ENCODE results near the gene ADAM19.

The ADAM19 gene

DNA sequence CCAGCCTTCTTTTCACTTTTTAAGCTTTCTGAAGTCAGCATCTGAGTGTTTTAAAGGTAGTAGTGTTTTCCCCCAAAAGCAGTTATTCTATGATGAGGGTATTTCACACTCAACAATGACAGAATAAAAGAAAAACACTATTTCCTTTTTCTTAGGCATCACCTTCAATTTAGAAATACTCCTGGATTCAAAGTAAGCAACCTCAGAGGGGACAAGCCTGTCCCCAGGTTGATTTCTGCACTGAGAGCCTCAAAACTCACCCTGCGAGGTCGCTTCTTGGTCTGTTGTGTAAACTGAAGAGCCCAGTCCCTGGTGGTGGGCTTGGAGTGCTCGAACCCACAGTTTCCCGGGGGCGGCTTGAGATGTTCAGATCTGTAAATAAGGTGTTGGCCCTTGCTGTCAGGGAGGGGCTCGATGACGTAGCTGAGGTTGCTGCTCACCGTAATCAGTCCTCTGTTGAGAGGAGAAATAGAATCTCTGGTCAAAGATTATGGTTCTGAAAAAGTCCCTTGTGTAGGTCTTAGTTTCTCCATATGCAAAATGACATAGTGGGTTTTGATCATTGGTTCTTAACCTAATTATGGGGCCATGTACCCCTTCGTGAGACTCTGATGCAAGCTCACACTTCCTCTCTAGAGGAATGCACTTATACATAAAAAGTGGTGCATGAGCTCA is 55.9 kb downstream of the ADAM19 start:
- Histone ChIP-seq H3K4me1 (ENCODE audit: control insufficient read depth in 2 of 2, insufficient read depth in 2 of 2, low read length in 2 of 2) (peaks cover 0 to 13% of the 10 kb centered on the region in 2 donors), H3K9ac (ENCODE audit: low read depth in 1 of 2, low read length in 2 of 2) (no peak overlapping the region), H3K27me3 (ENCODE audit: control insufficient read depth in 2 of 2, insufficient read depth in 2 of 2, low read length in 2 of 2) (no peaks in the 10 kb centered on the region), H3K36me3 (ENCODE audit: control insufficient read depth in 2 of 2, insufficient read depth in 2 of 2, low read length in 2 of 2) (no peaks in the 10 kb centered on the region), H3K9me3 (ENCODE audit: control insufficient read depth in 2 of 2, low read length in 2 of 2) (no peaks in the 10 kb centered on the region), H3K4me3 (ENCODE audit: low read length in 2 of 2) (no peak overlapping the region), H3K27ac (ENCODE audit: low read depth in 2 of 2, low read length in 2 of 2) (no peak overlapping the region)

- Histone ChIP-seq H3K9ac (ENCODE audit: low read depth in 1 of 2, low read length in 2 of 2) (no peak overlapping the region), H3K27ac (ENCODE audit: low read depth in 2 of 2, low read length in 2 of 2) (no peak overlapping the region), H3K4me1 (ENCODE audit: control insufficient read depth in 2 of 2, insufficient read depth in 2 of 2, low read length in 2 of 2) (peaks cover 0 to 13% of the 10 kb centered on the region in 2 donors), H3K27me3 (ENCODE audit: control insufficient read depth in 2 of 2, insufficient read depth in 2 of 2, low read length in 2 of 2) (no peaks in the 10 kb centered on the region), H3K36me3 (ENCODE audit: control insufficient read depth in 2 of 2, insufficient read depth in 2 of 2, low read length in 2 of 2) (no peaks in the 10 kb centered on the region), H3K4me3 (ENCODE audit: low read length in 2 of 2) (no peak overlapping the region), H3K9me3 (ENCODE audit: control insufficient read depth in 2 of 2, low read length in 2 of 2) (no peaks in the 10 kb centered on the region)
Observed at GRCh38 chr5:157518963-157519362, 56.6 kb downstream of the ADAM19 start.

- H3K9ac ChIP-seq (ENCODE audit: low read depth in 1 of 2, low read length in 2 of 2) = peak overlapping the region in 1 of 2 donors; percentile 34
- H3K27ac ChIP-seq (ENCODE audit: low read depth in 2 of 2, low read length in 2 of 2) = peak overlapping the region; percentile 65
- H3K4me3 ChIP-seq (ENCODE audit: low read length in 2 of 2) = no peak overlapping the region
Observed at GRCh38 chr5:157516626-157517325, 58.8 kb downstream of the ADAM19 start.

GRCh38 chr5:157516006-157516405 is 59.6 kb downstream of the ADAM19 start:
- Histone ChIP-seq H3K27ac (ENCODE audit: low read depth in 2 of 2, low read length in 2 of 2) (peak overlapping the region; percentile 65), H3K9me3 (ENCODE audit: control insufficient read depth in 2 of 2, low read length in 2 of 2) (no peaks in the 10 kb centered on the region), H3K9ac (ENCODE audit: low read depth in 1 of 2, low read length in 2 of 2) (no peak overlapping the region), H3K4me1 (ENCODE audit: control insufficient read depth in 2 of 2, insufficient read depth in 2 of 2, low read length in 2 of 2) (peaks cover 2 to 4% of the 10 kb centered on the region in 2 donors), H3K4me3 (ENCODE audit: low read length in 2 of 2) (no peak overlapping the region), H3K27me3 (ENCODE audit: control insufficient read depth in 2 of 2, insufficient read depth in 2 of 2, low read length in 2 of 2) (no peaks in the 10 kb centered on the region), H3K36me3 (ENCODE audit: control insufficient read depth in 2 of 2, insufficient read depth in 2 of 2, low read length in 2 of 2) (peaks cover 0 to 8% of the 10 kb centered on the region in 2 donors)

More at GRCh38 chr5:157516626-157517325, 58.8 kb downstream of the ADAM19 start:
- Histone ChIP-seq H3K27me3 (ENCODE audit: control insufficient read depth in 2 of 2, insufficient read depth in 2 of 2, low read length in 2 of 2) (no peaks in the 10 kb centered on the region), H3K9me3 (ENCODE audit: control insufficient read depth in 2 of 2, low read length in 2 of 2) (no peaks in the 10 kb centered on the region), H3K4me1 (ENCODE audit: control insufficient read depth in 2 of 2, insufficient read depth in 2 of 2, low read length in 2 of 2) (peaks cover 2 to 10% of the 10 kb centered on the region in 2 donors), H3K36me3 (ENCODE audit: control insufficient read depth in 2 of 2, insufficient read depth in 2 of 2, low read length in 2 of 2) (peaks cover 0 to 8% of the 10 kb centered on the region in 2 donors)

DNA sequence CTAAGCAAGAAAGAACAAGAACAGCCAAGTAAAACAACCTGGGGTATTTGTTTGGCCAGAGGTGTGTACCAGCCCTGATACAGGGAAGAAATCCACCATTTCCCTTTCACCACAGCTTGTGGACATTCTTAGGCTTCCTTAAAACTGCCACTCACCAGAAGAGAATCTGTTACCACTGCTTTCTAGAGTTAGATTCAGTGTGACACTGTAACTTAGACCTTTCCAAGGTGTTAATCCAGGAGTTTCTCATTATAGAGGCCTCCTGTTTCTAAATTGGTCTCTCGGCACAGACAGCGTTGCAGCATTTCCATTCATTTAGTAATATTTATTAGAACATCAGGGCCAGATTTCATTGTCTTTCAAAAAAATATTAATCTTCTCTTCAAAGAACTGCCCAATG is 60.6 kb downstream of the ADAM19 start:
- Histone ChIP-seq H3K27me3 (ENCODE audit: control insufficient read depth in 2 of 2, insufficient read depth in 2 of 2, low read length in 2 of 2) (no peaks in the 10 kb centered on the region), H3K27ac (ENCODE audit: low read depth in 2 of 2, low read length in 2 of 2) (no peak overlapping the region), H3K4me1 (ENCODE audit: control insufficient read depth in 2 of 2, insufficient read depth in 2 of 2, low read length in 2 of 2) (peaks cover 2 to 3% of the 10 kb centered on the region in 2 donors), H3K36me3 (ENCODE audit: control insufficient read depth in 2 of 2, insufficient read depth in 2 of 2, low read length in 2 of 2) (peaks cover 0 to 8% of the 10 kb centered on the region in 2 donors), H3K9ac (ENCODE audit: low read depth in 1 of 2, low read length in 2 of 2) (no peak overlapping the region), H3K9me3 (ENCODE audit: control insufficient read depth in 2 of 2, low read length in 2 of 2) (no peaks in the 10 kb centered on the region), H3K4me3 (ENCODE audit: low read length in 2 of 2) (no peak overlapping the region)

- H3K27ac ChIP-seq (ENCODE audit: low read depth in 2 of 2, low read length in 2 of 2) = no peak overlapping the region
- H3K4me1 ChIP-seq (ENCODE audit: control insufficient read depth in 2 of 2, insufficient read depth in 2 of 2, low read length in 2 of 2) = peaks cover 2 to 4% of the 10 kb centered on the region in 2 donors
- peaks cover 0 to 10% of the 10 kb centered on the region in 2 donors for H3K36me3 ChIP-seq (ENCODE audit: control insufficient read depth in 2 of 2, insufficient read depth in 2 of 2, low read length in 2 of 2)
- H3K27me3 ChIP-seq (ENCODE audit: control insufficient read depth in 2 of 2, insufficient read depth in 2 of 2, low read length in 2 of 2) = no peaks in the 10 kb centered on the region
- H3K4me3 ChIP-seq (ENCODE audit: low read length in 2 of 2) = no peak overlapping the region
- no peaks in the 10 kb centered on the region for H3K9me3 ChIP-seq (ENCODE audit: control insufficient read depth in 2 of 2, low read length in 2 of 2)
- H3K9ac ChIP-seq (ENCODE audit: low read depth in 1 of 2, low read length in 2 of 2) = no peak overlapping the region
Observed at GRCh38 chr5:157513182-157513581, 62.4 kb downstream of the ADAM19 start.

DNA sequence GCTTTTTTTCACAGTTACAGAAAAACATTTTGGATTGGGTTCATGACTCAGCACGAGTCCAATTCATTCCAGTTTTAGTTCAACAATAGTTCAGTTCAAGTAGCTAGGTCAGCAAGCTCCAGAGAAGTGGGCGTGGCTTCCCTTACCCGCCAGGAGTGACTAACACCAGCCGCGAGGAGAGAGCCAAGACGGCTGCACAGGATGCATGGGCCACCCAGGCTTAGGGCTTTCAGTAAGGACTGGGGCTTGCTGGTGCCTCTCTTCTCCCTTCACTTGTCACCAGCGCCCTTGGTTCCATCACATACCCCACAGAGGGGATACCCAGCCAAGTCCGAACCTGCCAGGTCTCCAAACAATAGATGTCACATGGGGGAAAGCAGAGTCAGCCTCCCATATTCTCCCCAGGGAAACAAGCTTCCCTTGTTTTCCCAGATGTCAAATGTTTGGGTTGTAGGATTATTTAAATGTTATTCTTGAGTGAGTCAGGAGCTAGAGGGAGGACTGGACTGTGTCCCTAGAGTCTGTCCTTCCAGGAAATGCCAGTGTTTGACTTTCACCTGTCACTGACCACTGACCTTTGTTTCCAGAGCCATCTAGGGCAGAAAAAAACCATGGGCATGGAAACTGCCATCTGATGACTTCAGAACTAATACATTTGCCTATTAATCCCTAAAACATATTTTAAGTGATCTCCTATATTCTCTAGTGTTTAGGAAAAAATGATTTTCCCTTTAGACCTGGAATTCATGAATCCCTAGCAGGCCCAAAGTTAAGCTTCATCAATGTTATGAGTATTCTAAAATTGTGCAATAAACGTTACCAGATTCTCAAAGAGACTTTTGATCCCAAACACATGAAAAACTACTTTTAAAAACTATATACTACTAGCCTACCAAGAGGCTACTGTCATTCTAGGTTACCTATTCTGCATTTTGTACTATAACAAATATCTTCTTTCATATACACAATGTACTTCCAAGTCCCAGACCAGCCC is 63.6 kb downstream of the ADAM19 start:
- Histone ChIP-seq H3K9me3 (ENCODE audit: control insufficient read depth in 2 of 2, low read length in 2 of 2) (no peaks in the 10 kb centered on the region), H3K36me3 (ENCODE audit: control insufficient read depth in 2 of 2, insufficient read depth in 2 of 2, low read length in 2 of 2) (peaks cover 0 to 14% of the 10 kb centered on the region in 2 donors), H3K4me1 (ENCODE audit: control insufficient read depth in 2 of 2, insufficient read depth in 2 of 2, low read length in 2 of 2) (peaks cover 10% of the 10 kb centered on the region in 2 donors), H3K27me3 (ENCODE audit: control insufficient read depth in 2 of 2, insufficient read depth in 2 of 2, low read length in 2 of 2) (no peaks in the 10 kb centered on the region), H3K9ac (ENCODE audit: low read depth in 1 of 2, low read length in 2 of 2) (peak overlapping the region in 1 of 2 donors; percentile 8), H3K27ac (ENCODE audit: low read depth in 2 of 2, low read length in 2 of 2) (peak overlapping the region; percentile 53 to 63), H3K4me3 (ENCODE audit: low read length in 2 of 2) (no peak overlapping the region)

GRCh38 chr5:157510682-157511081 is 64.9 kb downstream of the ADAM19 start:
- no peaks in the 10 kb centered on the region for H3K9me3 ChIP-seq (ENCODE audit: control insufficient read depth in 2 of 2, low read length in 2 of 2)
- H3K36me3 ChIP-seq (ENCODE audit: control insufficient read depth in 2 of 2, insufficient read depth in 2 of 2, low read length in 2 of 2) = peaks cover 0 to 15% of the 10 kb centered on the region in 2 donors
- H3K27me3 ChIP-seq (ENCODE audit: control insufficient read depth in 2 of 2, insufficient read depth in 2 of 2, low read length in 2 of 2) = no peaks in the 10 kb centered on the region
- H3K9ac ChIP-seq (ENCODE audit: low read depth in 1 of 2, low read length in 2 of 2) = no peak overlapping the region
- H3K27ac ChIP-seq (ENCODE audit: low read depth in 2 of 2, low read length in 2 of 2) = peak overlapping the region; percentile 53 to 63
- H3K4me3 ChIP-seq (ENCODE audit: low read length in 2 of 2) = no peak overlapping the region
- H3K4me1 ChIP-seq (ENCODE audit: control insufficient read depth in 2 of 2, insufficient read depth in 2 of 2, low read length in 2 of 2) = peaks cover 10 to 12% of the 10 kb centered on the region in 2 donors

GRCh38 chr5:157509587-157509986 is 66.0 kb downstream of the ADAM19 start:
- H3K9ac ChIP-seq (ENCODE audit: low read depth in 1 of 2, low read length in 2 of 2) = no peak overlapping the region
- no peaks in the 10 kb centered on the region for H3K27me3 ChIP-seq (ENCODE audit: control insufficient read depth in 2 of 2, insufficient read depth in 2 of 2, low read length in 2 of 2)
- H3K36me3 ChIP-seq (ENCODE audit: control insufficient read depth in 2 of 2, insufficient read depth in 2 of 2, low read length in 2 of 2) = peaks cover 0 to 15% of the 10 kb centered on the region in 2 donors
- H3K9me3 ChIP-seq (ENCODE audit: control insufficient read depth in 2 of 2, low read length in 2 of 2) = no peaks in the 10 kb centered on the region
- peak overlapping the region in 1 of 2 donors; percentile 26 for H3K27ac ChIP-seq (ENCODE audit: low read depth in 2 of 2, low read length in 2 of 2)
- H3K4me1 ChIP-seq (ENCODE audit: control insufficient read depth in 2 of 2, insufficient read depth in 2 of 2, low read length in 2 of 2) = peaks cover 10 to 12% of the 10 kb centered on the region in 2 donors
- no peak overlapping the region for H3K4me3 ChIP-seq (ENCODE audit: low read length in 2 of 2)
